Measurements from ENCODE around the gene ST3GAL5. TPM values are rescaled to one million over a fixed set of nuclear protein-coding genes. Genes with fewer than 3 reads are reported as not detected.

ST3GAL5 gene
- total and polyA plus RNA-seq, 2 donors (not counting 1 experiment from before 2014, with no cell fraction given) = 6.2 to 10.9 TPM

DNA sequence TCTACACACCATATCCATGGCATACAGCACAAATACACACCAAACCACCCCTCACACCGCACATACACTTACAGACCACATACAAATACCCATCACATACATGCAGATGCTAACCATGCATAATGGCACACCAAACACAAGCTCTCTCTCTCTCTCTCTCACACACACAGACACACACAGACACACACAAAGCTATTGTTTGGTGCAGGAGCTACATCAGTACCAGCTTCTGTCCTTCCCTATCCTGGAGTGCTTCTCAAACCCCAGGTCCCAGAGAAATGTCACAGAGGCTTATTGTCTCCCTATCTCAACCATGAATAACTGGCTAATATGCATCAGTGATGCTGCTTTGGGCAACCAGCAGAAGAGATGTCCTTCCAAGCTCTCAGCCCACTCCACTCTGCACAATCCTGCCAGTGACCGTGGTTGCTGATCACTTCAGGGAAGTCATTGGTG lies 36.5 kb upstream of the ST3GAL5 start:
- Histone ChIP-seq H3K4me3 (replicated peaks in 1 of 4; ENCODE audit: control extremely low read depth in 1 of 4, insufficient read depth in 1 of 4, low read depth in 3 of 4, low read length in 4 of 4) (no peak overlapping the region), H3K79me2 (ENCODE audit: control insufficient read depth, insufficient read depth, low read length) (no peaks in the 10 kb centered on the region), H3K27ac (ENCODE audit: insufficient read depth, low read length) (no peak overlapping the region), H3K4me2 (ENCODE audit: extremely low read depth, insufficient read depth, low read length) (no peak overlapping the region), H3K36me3 (ENCODE audit: control insufficient read depth, insufficient read depth, low read length) (no peaks in the 10 kb centered on the region), H4K20me1 (ENCODE audit: control insufficient read depth, extremely low read depth, insufficient read depth, low read length) (no peaks in the 10 kb centered on the region), H3K27me3 (ENCODE audit: control insufficient read depth, insufficient read depth, low read length) (no peaks in the 10 kb centered on the region), H3K9ac (ENCODE audit: insufficient read depth, low read length) (no peak overlapping the region), H3K9me3 (ENCODE audit: control insufficient read depth, insufficient read depth, low read depth, low read length) (no peaks in the 10 kb centered on the region), H3K4me1 (ENCODE audit: control insufficient read depth, extremely low read depth, insufficient read depth, low read length) (no peaks in the 10 kb centered on the region), H2AFZ (ENCODE audit: low read length) (no peak overlapping the region)
- TF ChIP-seq EZH2 (IDR thresholded peaks at IDR 0.05; ENCODE audit: low read length, missing control alignments) = no peak
- TF ChIP-seq, protein P1, sequence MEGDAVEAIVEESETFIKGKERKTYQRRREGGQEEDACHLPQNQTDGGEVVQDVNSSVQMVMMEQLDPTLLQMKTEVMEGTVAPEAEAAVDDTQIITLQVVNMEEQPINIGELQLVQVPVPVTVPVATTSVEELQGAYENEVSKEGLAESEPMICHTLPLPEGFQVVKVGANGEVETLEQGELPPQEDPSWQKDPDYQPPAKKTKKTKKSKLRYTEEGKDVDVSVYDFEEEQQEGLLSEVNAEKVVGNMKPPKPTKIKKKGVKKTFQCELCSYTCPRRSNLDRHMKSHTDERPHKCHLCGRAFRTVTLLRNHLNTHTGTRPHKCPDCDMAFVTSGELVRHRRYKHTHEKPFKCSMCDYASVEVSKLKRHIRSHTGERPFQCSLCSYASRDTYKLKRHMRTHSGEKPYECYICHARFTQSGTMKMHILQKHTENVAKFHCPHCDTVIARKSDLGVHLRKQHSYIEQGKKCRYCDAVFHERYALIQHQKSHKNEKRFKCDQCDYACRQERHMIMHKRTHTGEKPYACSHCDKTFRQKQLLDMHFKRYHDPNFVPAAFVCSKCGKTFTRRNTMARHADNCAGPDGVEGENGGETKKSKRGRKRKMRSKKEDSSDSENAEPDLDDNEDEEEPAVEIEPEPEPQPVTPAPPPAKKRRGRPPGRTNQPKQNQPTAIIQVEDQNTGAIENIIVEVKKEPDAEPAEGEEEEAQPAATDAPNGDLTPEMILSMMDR (conservative IDR thresholded peaks at IDR 0.05 in 1 of 2, IDR thresholded peaks at IDR 0.05 in 1 of 2; ENCODE audit: low read depth in 1 of 2, low read length in 2 of 2) = no peak
- no peak for DNase-seq (ENCODE audit: low read depth in 2 of 2)

DNA sequence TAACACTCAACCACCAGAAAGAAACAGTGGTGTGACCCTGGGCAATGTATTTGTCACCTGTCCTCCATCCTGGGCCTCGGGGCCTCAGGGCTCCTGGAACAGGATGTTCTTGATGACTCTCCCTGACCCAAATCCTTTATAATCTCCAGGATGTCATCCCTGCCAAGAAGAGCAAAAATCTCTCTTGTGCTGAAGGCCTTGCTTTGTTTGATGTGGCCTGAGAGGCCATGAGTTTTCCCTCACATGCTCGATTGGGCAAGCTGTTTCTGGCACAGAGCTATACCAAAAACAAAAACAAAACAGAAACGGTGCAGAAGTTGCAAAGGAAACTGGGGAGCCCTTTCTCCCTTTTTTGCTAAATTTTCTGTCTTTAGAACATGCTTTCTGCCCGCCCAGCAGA lies 35.7 kb upstream of the ST3GAL5 start:
- peaks cover 3% of the 10 kb centered on the region for H3K27me3 ChIP-seq (ENCODE audit: control insufficient read depth, insufficient read depth, low read length)
- no peaks in the 10 kb centered on the region for H3K4me1 ChIP-seq (ENCODE audit: control insufficient read depth, extremely low read depth, insufficient read depth, low read length)
- H2AFZ ChIP-seq (ENCODE audit: low read length) = no peak overlapping the region
- no peak overlapping the region for H3K4me3 ChIP-seq (replicated peaks in 1 of 4; ENCODE audit: control extremely low read depth in 1 of 4, insufficient read depth in 1 of 4, low read depth in 3 of 4, low read length in 4 of 4)
- no peak overlapping the region for H3K27ac ChIP-seq (ENCODE audit: insufficient read depth, low read length)
- no peak overlapping the region for H3K4me2 ChIP-seq (ENCODE audit: extremely low read depth, insufficient read depth, low read length)
- peak; percentile 51 to 54 for DNase-seq (ENCODE audit: low read depth in 2 of 2)
- H3K9ac ChIP-seq (ENCODE audit: insufficient read depth, low read length) = no peak overlapping the region
- H3K9me3 ChIP-seq (ENCODE audit: control insufficient read depth, insufficient read depth, low read depth, low read length) = no peaks in the 10 kb centered on the region
- H4K20me1 ChIP-seq (ENCODE audit: control insufficient read depth, extremely low read depth, insufficient read depth, low read length) = no peaks in the 10 kb centered on the region
- H3K79me2 ChIP-seq (ENCODE audit: control insufficient read depth, insufficient read depth, low read length) = no peaks in the 10 kb centered on the region
- H3K36me3 ChIP-seq (ENCODE audit: control insufficient read depth, insufficient read depth, low read length) = no peaks in the 10 kb centered on the region
- TF ChIP-seq, protein P1 (conservative IDR thresholded peaks at IDR 0.05 in 1 of 2, IDR thresholded peaks at IDR 0.05 in 1 of 2; ENCODE audit: low read depth in 1 of 2, low read length in 2 of 2) = no peak
- TF ChIP-seq EZH2 (IDR thresholded peaks at IDR 0.05; ENCODE audit: low read length, missing control alignments) = no peak

DNA sequence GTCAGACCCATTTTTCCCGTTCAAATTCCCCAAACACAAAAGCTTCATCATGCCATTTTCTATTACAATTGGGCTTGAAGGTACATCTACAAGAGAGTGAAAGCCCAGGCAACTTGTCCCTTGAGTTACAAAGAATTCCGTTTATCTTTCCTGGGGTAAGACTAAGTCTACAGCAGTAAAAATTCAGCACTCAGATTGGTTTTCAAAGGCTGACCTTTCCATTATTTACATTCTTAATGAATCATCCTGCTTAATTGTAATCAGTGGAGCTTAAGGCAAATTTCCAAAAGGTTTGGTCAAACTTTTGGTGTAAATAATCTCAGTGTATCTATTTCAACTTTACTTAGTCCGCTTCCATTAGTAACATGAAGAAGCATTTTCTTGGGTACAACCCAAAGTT lies 33.4 kb upstream of the ST3GAL5 start:
- Histone ChIP-seq H3K4me1 (ENCODE audit: control insufficient read depth, extremely low read depth, insufficient read depth, low read length) (no peaks in the 10 kb centered on the region), H2AFZ (ENCODE audit: low read length) (no peak overlapping the region), H3K9me3 (ENCODE audit: control insufficient read depth, insufficient read depth, low read depth, low read length) (no peaks in the 10 kb centered on the region), H3K4me3 (replicated peaks in 1 of 4; ENCODE audit: control extremely low read depth in 1 of 4, insufficient read depth in 1 of 4, low read depth in 3 of 4, low read length in 4 of 4) (no peak overlapping the region), H3K9ac (ENCODE audit: insufficient read depth, low read length) (no peak overlapping the region), H3K4me2 (ENCODE audit: extremely low read depth, insufficient read depth, low read length) (peak overlapping the region; percentile 60), H3K36me3 (ENCODE audit: control insufficient read depth, insufficient read depth, low read length) (no peaks in the 10 kb centered on the region), H3K27ac (ENCODE audit: insufficient read depth, low read length) (no peak overlapping the region), H4K20me1 (ENCODE audit: control insufficient read depth, extremely low read depth, insufficient read depth, low read length) (no peaks in the 10 kb centered on the region), H3K79me2 (ENCODE audit: control insufficient read depth, insufficient read depth, low read length) (no peaks in the 10 kb centered on the region), H3K27me3 (ENCODE audit: control insufficient read depth, insufficient read depth, low read length) (peaks cover 3% of the 10 kb centered on the region)
- no peak for TF ChIP-seq EZH2 (IDR thresholded peaks at IDR 0.05; ENCODE audit: low read length, missing control alignments)
- TF ChIP-seq, protein P1 (conservative IDR thresholded peaks at IDR 0.05 in 1 of 2, IDR thresholded peaks at IDR 0.05 in 1 of 2; ENCODE audit: low read depth in 1 of 2, low read length in 2 of 2) = no peak
- DNase-seq (ENCODE audit: low read depth in 2 of 2) = peak; percentile 17 to 45

Data from fibroblast of lung (primary cell).